GM19395 (cell line): ENCODE results near the gene CD59.
"Not testable (repeated sequence)": the region's sequence is repeated elsewhere in the genome, so short reads cannot be mapped to it uniquely, and the experiment has no call there.

ENCODE experiments used
- ATAC-seq: cut with Tn5 transposase; IDR thresholded peaks from one replicate; pipeline ENCODE4 v1.9.1; 2021; ENCODE audit warnings: mild to moderate bottlenecking, moderate library complexity; ENCODE audit not compliant: unreplicated experiment

CD59 gene

DNA sequence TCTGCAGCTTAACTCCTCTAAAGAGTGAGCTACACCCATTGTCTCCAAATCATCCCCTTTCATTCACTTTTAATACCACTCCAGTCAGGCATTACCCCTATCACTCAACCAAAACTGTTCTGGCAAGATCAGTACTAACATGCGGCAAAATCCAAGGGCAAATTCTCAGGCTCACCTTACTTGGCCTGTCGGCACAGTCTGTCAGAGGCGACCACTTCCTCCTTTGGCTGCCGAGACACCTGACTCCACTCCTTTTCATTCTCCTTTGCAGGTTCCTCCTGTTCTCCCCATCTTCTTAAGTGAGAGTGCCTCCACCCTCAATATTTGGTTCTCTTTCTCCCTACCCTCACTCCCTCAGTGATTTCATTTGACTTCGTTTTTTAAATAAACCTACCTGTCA, 39.8 kb downstream of the CD59 start:
- ATAC-seq = no peak

DNA sequence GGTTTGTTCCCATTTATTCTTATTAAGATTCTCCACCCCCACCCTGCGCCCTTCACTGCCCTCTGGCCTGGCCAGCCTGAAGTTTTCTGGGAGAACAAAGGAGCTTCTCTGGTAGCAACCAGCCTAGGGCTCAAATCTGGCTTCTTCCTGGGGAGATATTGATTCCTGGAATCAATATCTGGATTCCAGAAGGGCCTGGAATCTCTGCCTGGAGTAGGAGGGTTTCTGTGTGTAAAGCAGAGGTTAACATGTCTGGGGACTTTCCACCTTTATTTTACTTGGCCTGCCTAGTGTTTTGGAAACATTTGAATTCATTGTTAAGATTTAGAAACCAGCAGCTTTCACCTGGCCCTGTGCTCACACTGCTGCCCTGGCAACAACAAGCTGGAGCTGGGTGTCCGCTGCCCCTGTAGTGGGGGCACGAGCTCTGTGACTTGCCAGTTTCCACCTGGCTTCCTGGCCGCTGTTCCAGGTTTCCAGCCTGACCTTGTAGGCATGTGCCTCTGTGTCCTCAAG, 41.1 kb downstream of the CD59 start:
- ATAC-seq = no peak

DNA sequence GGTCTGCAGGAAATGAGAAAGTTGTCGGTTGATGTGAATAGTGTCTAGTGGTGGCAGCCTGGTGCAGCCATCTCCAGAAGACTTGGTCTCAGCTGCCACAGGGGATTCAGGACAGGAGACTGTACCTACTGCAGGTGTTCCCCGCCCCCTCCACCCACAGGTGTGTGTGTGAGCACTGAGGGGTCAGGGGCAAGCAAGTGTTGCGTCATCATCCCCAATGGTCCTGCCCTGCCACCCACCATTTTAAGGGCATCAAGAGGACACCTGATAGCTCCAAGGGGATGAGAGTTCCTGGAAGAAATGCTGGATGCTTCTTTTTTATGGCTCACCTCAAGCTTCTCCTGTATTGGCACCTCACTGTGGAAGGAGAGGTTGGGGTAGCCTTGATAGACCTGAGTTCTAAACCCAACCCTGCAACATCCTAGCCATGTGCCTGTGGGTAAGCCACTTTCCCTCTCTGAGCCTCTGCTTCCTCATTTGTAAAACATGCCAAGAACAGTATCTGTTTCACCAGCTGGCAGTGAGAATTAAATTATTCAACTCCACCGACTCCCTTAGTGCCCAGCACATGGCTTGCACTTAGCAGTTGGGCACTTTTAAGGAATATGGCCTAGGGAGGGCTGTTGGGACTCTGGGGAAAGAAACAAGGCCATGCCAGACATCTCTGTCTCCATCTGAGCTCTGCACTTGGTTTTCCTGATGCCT, 41.7 kb downstream of the CD59 start:
- ATAC-seq = no peak

DNA sequence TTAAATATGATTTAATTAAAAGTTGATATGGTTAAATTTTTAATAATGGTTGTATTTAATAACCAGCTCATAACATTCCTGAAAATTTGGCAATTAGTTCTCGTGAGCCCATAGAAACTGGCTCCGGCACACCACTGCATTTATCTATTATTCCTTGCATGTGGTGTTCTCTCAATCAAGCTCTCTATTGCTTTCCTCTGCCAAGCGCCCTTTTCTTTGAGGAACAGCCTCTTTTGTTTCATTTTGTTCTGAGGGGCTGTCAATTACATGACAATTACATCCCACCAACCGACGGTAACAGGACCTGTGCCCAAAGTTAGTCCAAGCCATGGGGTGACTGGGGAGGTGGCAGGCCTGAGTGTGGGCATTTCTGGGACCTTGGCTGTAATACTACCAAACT, 43.7 kb downstream of the CD59 start:
- ATAC-seq = no peak

DNA sequence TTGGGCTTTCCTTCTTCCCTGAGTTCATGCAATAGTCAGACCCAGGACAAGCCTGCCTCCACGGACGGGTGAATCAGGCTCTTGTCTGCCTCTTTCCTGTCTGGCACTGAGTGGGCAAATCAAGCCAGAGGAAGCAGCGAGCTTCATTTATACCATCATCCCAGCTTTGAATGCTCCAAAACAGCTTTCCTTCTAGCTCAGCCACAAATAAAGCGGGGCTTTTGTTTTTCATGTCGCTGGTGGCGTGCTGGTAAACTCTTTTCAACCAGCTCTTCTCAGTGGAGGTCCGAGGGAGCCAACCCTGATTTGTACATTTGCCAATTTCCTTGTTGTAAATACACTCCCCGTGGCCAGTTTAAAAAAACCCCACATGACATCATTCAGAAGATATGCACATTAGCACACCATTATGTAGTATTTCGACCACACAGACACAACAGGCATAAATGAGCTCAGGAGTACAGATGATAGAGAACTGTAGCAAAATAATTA, 44.2 kb downstream of the CD59 start:
- ATAC-seq = no peak

DNA sequence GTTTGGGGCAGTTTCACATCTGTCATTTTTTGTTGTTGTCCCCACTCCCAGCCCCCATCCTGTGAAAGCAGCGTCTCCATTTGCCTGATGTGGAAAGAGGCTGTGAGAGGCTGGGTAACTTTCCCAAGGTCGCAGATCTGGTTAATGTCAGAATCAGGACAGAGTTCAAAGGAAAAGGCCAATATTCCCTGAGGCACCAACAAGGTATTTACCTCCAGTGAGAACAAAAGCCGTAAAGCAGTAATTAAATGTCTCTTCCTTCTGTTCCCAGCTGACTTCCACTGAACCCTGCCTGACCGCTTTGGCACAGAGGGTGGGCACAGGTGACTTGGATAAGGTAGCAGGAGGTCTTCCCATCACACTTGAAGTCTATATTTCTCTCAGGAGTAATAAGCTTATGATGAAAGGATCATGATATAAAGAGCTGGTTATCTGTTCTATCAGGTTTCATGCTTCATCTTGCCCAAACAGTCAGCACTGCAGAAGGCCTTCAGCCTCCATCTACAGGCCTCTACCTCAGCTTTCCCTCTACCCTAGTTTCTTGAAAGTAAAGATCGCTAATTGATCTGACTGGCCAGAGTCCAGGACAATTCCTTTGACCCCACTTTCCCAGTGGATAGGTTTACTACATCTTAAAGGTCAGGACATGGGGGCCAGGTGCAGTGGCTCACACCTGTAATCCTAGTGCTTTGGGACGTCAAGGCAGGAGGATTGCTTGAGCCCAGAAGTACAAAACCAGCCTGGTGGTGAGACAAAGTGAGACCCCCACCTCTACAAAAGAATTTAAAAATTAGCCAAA, 45.0 kb downstream of the CD59 start:
- no peak for ATAC-seq

DNA sequence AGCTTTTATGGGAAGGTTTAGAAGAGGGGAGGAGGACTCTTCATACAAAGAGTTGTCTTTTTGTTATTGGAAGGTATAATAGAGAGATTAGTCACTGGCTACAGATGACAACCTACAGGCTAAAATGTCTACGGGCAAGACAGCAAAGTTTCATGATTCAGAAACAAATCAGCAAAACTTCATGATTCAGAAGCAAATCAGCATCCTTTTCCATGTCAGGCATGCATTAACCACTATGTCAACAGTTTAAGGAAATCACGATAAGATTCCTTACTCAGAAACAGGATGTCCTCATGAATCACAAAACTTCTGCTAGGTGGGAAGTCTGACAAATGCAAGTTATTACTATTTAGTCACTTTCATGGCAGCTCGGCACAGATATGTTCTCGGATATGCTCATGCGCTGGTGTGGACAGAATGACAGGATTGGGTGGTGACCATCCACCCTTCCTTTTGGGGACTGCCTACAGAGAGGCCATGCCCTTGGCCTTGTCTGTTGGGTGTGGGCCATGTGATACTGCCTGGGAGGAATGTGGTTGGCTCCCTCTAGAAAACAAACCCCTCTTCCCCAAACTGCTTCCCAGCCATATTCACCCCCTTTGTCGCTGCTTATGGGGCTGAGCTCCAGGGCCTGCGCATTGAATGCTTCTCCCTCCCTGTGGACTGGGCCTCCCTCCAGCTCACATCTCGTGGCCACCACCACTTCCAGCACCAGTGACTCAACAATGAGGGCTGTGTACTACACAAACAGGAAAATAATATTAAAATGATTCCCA, 45.7 kb downstream of the CD59 start:
- ATAC-seq = no peak

DNA sequence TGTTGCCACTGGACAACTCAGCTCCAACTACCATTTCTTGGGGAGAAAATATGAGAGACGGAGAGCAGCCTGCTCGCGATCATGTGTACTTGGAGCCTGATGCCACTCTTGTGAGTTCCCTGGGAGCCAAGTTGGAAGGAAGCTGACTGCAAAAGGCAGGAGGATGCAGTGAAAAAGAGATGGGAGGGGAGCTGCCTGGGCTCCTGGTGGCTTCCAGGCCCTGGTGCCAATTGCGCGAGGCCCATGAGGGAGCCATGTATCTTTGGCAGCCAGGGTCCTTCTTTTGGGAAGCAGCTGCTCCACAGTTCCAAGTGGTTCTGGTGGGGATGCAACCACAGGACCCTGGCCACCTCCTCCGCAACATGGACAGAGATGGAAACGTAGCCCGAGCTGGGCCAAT, 46.7 kb downstream of the CD59 start:
- ATAC-seq = no peak

DNA sequence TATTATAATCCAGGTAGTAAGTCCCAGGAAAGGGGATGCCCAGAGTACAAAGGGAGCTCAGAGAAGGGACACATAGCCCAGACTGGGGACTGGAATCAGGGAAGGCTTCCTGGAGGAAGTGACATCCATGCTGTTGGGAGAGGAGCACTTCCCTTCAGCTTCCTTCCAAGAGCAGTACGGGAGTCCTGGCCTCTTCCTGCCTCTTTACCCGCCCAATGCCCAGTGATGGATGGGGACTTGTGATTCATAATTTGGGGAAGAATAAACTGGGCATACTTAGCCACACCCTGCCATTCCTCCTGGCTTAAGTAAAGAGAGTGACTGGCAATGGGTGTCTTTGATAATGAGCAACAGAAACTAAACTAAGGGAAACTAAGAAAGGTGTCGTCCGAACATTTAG, 47.1 kb downstream of the CD59 start:
- ATAC-seq = no peak

DNA sequence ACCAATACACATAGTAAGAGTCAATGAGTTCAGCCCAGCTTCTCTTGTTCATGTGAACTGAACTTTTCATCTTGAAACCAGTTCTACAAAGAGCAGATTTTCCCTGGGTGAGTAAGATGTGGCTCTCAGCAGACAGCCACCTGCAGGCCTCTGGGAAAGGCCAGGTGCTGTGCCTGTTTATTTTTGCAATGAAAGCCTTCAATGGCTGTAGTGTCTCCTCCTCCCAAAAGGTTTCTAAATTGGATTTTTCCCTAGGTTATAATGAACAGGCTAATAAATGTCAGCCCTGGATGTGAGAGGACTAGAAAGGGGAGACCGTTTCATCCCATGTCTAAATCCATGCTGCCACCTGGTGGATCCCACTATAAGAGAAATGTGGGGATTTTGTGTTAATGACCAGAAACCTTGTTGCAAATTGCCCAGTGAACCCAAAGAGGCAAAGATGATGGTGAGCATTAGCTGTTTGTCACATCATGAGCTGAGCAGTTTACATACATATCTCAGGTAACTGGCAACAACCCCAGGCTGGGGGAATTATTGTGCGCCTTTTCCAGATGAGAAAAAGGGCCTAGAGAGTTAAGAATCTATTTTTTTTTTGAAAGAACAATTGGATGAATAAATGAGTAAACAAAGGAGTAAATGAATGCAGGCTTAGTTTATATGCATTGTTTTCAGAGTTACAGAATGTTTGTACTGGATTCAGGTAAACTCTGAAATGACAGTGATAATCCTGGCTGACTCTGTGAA, 48.3 kb downstream of the CD59 start:
- ATAC-seq = peak; percentile 54

DNA sequence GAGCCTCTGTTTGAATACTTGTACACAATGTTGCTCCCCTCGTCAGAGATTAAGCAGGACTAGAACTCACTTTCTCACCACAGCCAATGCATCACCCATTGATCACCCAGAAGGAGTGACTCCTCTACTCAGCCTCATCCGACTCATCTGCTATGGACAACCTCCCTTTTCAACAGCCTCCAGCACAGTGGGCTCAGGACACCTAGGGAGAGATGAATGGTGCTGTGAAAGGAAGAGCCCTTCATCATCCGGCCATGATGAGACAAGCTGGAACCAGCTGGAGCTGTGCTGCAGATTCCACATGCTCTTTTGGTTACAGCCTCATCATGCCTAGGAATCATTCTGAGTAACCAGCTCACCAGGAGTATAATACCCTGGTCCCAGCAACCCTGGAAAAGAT, 51.1 kb downstream of the CD59 start:
- no peak for ATAC-seq

DNA sequence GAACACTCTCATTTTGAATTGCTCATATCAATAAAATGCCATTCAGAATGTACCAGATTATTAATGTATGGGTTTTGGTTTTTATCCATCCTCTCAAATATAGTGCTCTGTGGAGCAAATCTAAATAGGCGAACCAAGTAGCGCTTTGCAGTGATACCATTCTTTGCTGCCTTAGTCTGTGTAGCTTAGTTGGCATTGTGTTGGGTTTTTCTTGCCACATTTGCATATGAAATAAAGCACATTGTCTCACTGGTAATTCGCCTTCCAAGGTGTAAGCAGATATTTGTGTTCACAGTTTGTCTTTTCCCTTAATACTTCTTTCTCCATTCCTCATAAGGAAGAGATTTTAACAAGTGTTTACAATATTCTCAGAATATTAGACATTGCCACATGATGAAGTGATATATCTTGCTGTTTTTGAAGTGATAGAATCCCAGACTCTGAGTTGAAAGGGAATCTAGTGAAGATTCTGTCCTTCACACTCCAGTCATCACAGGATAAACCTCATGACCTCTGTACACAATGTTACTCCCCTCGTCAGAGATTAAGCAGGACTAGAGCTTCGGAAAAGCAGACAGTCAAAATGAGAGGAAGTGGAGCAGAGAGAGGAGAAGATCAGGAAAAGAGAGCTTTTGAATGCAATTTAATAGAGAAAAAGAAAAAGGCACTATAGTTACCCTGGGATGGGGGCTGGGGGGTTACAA, 52.1 kb downstream of the CD59 start:
- no peak for ATAC-seq

DNA sequence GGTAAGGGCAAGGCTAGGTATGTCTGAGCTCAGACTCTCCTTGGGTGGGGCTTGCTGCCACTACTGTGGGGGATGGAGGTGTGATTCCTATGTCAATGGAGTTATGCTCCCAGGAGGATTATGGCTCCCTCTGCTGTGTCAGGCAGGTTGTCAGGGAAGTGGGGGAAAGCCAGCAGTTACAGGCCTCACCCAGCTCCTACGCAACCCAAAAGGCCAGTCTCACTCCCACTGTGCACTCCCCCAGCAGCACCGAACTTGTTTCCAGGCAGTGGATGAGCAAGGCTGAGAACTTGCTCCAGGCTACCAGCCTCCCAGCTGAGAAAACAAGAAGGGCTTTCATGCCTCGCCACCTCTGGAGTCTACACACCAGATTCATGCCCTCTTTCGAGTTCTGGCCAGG, 53.8 kb downstream of the CD59 start:
- no peak for ATAC-seq

DNA sequence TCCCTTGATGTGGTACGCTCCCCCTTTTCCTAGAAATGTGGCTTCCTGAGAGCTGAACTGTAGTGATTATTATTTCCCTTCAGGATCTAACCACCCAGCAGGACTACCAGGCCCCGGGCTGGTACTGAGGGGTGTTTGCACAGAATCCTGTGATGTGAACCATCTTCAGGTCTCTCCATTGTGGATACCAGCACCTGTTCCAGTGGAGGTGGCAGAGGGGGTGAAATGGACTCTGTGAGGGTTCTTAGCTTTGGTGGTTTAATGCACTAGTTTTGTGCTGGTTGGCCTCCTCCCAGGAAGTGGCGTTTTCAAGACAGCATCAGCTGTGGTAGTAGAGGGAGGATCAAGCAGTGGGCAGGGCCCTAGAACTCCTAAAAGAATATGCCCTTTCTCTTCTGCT, 54.2 kb downstream of the CD59 start:
- no peak for ATAC-seq

DNA sequence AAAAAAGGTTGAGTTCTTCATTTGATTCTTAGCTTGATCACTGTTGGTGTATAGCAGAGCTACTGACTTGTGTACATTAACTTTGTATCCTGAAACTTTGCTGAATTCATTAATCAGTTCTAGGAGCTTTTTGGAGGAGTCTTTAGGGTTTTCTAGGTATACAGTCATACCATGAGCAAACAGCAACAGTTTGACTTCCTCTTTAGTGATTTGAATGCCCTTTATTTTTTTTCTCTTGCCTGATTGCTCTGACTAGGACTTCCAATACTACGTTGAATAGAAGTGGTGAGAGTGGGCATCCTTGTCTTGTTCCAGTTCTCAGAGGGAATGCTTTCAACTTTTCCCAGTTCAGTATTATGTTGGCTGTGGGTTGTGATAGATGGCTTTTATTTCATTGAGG, 57.6 kb downstream of the CD59 start:
- ATAC-seq = not testable (repeated sequence)

DNA sequence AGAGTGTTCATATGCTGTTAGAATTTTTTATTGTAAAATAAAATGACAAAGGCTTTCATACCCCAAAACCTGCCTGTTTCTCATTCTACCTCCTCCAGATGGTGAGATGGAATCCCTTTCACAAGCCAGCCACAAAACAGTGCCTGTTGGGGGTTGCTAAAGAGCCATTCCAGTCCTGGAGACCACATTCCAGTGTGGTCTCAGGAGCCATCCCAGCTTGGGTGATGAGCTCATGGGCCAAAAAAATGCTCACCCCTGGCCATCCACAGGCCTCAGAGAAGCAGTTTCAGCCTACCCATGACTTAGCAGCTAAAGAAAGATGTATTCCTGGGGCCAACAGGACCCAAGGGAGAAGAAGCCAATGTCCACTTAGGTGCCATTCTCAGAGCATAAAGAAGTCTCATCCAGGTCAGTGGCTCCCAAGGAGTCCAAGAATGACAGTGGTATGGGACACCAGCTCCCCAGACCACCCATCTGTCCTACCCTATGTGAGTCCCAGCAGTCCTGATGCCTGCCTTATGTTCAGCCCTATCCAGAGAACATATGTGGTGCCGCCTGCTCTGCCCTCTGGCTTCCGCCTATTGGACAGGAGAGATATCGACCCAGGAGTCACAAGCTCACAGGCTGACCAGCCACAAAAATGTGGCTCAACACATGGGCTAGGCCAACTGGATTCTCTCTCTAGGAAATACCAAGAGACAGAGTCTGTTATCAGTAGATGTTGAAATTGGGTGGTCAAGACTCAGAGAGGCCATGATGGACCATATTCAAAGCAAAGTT, 62.0 kb downstream of the CD59 start:
- ATAC-seq = no peak

DNA sequence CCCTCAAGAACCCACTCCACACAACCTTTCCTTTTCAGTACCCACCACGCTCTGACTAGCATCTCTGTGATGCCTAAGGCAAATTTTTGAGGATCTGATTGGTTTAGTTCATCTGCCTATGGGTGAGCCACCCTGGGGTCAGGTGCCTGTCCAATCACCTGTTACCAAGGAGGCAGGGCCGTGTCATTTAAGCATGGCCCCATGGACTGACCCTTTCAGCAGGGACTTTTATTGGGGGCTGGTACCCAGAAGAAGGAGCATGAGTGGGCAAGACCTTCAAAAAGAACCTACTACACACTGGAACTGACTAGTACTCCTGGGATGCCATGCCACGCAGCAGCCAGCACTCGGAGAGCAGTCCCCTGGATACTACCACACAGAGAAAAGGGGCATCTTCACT, 64.0 kb downstream of the CD59 start:
- no peak for ATAC-seq

DNA sequence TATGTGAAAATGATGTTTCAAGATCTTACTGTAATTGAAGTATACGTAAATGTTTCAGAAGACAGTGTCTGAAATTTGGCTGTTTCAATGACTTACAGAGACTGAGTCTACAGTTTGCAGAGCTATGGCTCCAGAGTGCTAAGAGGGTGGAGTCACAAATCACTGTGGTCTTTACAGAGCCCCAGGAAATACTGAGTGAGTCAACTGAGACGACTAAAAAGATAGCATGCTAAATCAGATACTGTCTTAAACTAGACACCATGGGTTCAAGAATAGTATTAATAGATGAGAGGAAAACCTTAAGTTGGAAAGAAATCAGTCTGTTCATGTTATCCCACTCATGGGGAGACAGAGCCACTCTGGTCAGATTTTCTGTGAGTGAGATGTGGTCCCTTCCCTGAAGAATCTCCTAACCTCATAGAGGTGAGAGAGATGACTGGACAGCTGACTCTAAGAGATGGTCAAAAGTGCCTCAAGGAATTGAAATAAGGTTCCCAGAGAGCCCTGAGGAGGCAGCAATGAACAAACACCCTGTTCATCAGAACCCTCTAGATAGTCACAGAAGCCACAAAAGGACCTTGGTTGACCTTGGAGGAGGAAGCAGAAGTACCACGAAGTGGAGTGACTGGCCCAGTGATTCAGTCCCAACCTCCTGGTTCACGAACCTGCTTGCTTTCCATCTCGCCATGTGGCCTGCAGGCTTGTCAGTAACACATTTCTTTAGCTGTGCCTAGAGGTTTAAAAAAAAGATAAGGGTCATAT, 65.8 kb downstream of the CD59 start:
- no peak for ATAC-seq
